Epithelial cell of proximal tubule (primary cell): Measurements from ENCODE around the gene RIMBP2. TPM values are rescaled to one million over a fixed set of nuclear protein-coding genes. Genes with fewer than 3 reads are reported as not detected.

Experiments used
- DNase-seq: peaks from one replicate; pipeline ENCODE4 v3.0.0-alpha.2; 2011; ENCODE audit warnings: low read depth
- H3K4me3 ChIP-seq: 2 replicates; pipeline ENCODE4 v1.5.1; 2011; ENCODE audit warnings: low read depth, mild to moderate bottlenecking, low read length
- total RNA-seq: library from RNA; depleted of rRNA; stranded (reverse); fragments of >200 nt; gene quantifications from 2 replicates; pipeline ENCODE4 v1.2.3, GENCODE V29; 2015
- TF ChIP-seq, protein P1 (sequence below): conservative IDR thresholded peaks from 2 replicates; pipeline ENCODE4 v1.5.1; 2012; ENCODE audit warnings: low read depth, mild to moderate bottlenecking, low read length

Gene RIMBP2, protein sequence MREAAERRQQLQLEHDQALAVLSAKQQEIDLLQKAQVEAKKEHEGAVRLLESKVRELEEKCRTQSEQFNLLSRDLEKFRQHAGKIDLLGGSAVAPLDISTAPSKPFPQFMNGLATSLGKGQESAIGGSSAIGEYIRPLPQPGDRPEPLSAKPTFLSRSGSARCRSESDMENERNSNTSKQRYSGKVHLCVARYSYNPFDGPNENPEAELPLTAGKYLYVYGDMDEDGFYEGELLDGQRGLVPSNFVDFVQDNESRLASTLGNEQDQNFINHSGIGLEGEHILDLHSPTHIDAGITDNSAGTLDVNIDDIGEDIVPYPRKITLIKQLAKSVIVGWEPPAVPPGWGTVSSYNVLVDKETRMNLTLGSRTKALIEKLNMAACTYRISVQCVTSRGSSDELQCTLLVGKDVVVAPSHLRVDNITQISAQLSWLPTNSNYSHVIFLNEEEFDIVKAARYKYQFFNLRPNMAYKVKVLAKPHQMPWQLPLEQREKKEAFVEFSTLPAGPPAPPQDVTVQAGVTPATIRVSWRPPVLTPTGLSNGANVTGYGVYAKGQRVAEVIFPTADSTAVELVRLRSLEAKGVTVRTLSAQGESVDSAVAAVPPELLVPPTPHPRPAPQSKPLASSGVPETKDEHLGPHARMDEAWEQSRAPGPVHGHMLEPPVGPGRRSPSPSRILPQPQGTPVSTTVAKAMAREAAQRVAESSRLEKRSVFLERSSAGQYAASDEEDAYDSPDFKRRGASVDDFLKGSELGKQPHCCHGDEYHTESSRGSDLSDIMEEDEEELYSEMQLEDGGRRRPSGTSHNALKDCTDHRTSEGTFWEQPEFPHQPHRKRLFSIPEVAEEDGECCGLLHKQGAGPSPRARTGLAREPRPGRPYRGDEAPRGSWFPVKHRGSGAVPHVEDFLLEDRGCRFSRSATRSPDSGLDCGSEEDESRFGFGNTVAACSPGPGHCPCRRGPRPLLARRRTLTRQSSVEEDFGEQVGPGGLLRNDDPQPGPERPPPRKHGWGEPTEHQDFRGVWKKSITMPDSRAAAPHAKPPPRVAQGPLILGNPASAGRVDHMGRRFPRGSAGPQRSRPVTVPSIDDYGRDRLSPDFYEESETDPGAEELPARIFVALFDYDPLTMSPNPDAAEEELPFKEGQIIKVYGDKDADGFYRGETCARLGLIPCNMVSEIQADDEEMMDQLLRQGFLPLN (N-terminal part only)
- 0.72 and 0.98 TPM in 2 replicates for total RNA-seq

DNA sequence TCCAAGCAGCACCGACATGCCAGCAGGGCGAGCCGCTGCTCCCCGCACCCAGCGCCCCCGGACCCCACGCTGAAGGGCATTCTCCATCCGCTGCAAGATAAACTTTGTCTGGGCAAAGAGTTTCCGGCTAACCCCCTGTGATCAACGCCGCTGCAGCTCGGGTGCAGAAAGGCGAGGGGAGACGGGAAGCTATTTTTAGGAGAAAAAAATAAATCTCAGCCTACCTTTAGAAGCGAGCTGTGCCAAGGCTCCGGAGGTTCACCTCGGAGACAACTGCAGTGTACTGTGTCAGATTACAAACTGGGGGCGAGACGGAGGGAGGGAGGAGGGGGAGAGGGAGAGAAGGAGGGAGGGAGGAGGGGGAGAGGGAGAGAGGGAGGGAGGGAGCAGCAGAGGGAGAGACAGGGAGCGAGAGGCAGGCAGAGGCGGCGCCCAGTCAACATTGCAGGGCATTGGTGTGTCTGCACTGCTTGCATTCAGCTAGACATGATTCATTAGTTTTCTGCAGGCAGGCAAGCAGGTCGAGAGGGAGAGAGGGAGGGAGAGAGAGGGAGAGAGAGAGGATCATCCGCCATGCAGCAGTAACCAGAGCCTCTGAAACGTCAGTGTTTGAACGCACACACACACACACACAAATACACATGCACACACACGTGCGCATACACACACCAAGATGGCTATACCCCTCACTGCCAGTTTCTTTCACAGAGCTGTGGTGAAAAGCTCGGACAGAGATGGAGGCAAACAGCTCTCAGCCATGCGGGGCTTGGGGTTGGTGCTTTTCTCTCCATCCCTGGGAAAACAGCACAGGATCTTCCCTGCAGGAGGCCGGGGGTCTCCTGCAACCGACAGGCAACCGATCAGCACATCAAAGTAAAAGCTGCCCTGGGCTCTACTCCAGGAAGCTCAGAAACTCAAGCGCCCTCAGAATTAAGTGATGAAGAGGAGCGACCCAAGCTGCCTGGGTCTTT, at the start of gene RIMBP2:
Gene RIMBP2 (minus strand): TSS at position 302 of the 971 bp plus-strand sequence. CDS start 237,286 bp downstream, outside the sequence.
- H3K4me3 ChIP-seq, result peak within 1 kb of the TSS; percentile 30
- peak; percentile 4 for DNase-seq
- TF ChIP-seq, protein P1, sequence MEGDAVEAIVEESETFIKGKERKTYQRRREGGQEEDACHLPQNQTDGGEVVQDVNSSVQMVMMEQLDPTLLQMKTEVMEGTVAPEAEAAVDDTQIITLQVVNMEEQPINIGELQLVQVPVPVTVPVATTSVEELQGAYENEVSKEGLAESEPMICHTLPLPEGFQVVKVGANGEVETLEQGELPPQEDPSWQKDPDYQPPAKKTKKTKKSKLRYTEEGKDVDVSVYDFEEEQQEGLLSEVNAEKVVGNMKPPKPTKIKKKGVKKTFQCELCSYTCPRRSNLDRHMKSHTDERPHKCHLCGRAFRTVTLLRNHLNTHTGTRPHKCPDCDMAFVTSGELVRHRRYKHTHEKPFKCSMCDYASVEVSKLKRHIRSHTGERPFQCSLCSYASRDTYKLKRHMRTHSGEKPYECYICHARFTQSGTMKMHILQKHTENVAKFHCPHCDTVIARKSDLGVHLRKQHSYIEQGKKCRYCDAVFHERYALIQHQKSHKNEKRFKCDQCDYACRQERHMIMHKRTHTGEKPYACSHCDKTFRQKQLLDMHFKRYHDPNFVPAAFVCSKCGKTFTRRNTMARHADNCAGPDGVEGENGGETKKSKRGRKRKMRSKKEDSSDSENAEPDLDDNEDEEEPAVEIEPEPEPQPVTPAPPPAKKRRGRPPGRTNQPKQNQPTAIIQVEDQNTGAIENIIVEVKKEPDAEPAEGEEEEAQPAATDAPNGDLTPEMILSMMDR, result no peak

DNA sequence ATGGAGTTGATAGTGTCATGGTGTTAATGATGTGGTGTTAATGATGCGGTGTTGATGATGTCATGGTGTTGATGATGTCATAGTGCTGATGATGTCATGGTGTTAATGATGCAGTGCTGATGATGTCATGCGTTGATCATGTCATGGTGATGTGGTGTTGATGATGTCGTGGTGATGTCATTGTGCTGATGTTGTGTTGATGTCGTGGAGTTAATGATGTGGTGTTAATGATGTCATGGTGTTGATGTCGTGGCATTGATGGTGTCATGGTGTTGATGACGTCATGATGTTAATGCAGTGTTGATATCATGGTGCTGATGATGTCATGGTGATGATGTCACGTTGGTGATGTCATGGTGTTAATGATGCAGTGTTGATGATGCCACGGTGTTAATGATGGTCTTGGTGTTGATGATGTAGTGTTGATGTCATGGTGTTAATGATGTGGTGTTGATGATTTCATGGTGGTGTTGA, 49.1 kb upstream of the RIMBP2 start:
- TF ChIP-seq, protein P1, result no peak
- no peak overlapping the region for H3K4me3 ChIP-seq
- no peak for DNase-seq

DNA sequence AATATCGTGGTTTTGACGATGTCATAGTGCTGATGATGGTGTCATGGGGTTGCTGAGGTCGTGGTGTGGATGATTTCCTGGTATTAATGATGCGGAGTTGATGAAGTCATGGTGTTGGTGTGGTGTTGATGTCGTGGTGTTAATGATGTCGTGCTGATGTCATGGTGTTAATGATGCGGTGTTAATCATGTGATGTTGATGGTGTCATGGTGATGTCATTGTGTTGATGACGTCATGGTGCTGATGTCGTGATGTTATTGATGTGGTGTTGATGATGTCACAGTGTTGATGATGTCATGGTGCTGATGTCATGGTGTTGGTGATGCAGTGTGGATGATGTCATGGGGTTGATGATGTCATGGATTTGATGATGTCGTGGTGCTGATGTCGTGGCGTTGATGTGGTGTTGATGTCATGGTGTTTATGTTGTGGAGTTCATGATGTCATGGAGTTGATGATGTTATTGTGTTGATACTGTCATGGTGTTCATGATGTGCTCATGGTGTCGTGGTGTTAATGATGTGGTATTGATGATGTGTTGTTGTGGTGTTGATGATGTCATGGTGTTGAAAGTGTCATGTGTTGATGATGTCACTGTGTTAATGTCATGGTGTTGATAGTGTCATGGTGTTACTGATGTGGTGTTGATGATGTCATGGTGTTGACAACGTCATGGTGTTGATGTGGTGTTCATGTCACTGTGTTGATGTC, 48.5 kb upstream of the RIMBP2 start:
- no peak for DNase-seq
- H3K4me3 ChIP-seq, result no peak overlapping the region
- TF ChIP-seq, protein P1, result no peak

DNA sequence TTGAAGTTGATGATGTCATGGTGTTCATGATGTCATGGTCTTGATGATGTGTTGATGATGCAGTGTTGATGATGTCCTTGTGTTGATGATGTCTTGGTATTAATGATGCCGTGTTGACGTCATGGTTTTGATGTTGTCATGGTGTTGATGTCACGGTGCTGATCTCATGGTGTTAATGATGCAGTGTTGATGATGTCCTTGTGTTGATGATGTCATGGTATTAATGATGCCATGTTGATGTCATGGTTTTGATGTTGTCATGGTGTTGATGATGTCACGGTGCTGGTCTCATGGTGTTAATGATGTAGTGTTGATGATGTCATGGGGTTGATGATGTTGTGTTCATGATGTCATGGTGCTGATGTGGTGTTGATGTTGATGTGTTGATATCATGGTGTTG, 48.0 kb upstream of the RIMBP2 start:
- no peak overlapping the region for H3K4me3 ChIP-seq
- TF ChIP-seq, protein P1, result no peak
- no peak for DNase-seq

DNA sequence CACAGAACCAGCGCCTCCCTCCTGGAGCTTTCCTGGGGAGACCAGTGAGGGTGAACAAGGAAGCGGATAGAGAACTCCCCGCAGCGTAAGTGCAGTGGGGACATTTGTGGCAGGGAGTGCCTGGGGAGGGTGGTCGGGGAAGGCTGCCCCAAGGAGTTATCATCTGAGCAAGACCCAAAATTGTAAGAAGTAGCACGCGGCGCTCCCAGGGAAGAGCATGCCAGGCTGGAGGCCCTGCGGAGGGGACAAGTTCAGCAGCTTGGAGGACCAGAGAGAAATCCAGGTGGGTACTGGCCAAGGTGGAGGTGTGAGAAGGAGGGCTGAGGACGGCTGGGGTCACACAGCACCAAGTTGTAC, 46.2 kb upstream of the RIMBP2 start:
- no peak for DNase-seq
- no peak overlapping the region for H3K4me3 ChIP-seq
- TF ChIP-seq, protein P1, result no peak
